HG02678 (cell line): ENCODE results near the gene OSER1.
"Not testable (repeated sequence)": the region's sequence is repeated elsewhere in the genome, so short reads cannot be mapped to it uniquely, and the experiment has no call there.

Experiments used
- ATAC-seq: cut with Tn5 transposase; IDR thresholded peaks from one replicate; pipeline ENCODE4 v1.9.1; 2021; ENCODE audit warnings: mild to moderate bottlenecking, moderate library complexity; ENCODE audit not compliant: unreplicated experiment

OSER1 gene

GRCh38 chr20:44204156-44204831, 6.3 kb downstream of the OSER1 start:
- no peak for ATAC-seq

- ATAC-seq: no peak
Measured at GRCh38 chr20:44203161-44203560, 7.4 kb downstream of the OSER1 start.

- ATAC-seq: no peak
Measured at GRCh38 chr20:44200983-44201382, 9.6 kb downstream of the OSER1 start.

GRCh38 chr20:44200371-44200770, 10.2 kb downstream of the OSER1 start:
- no peak for ATAC-seq

GRCh38 chr20:44199877-44200276, 10.7 kb downstream of the OSER1 start:
- ATAC-seq: no peak

GRCh38 chr20:44198872-44199271, 11.7 kb downstream of the OSER1 start:
- no peak for ATAC-seq

- ATAC-seq: no peak
Measured at GRCh38 chr20:44196271-44196670, 14.3 kb downstream of the OSER1 start.

GRCh38 chr20:44195605-44196004, 15.0 kb downstream of the OSER1 start:
- no peak for ATAC-seq

GRCh38 chr20:44193801-44194200, 16.8 kb downstream of the OSER1 start:
- ATAC-seq: no peak

GRCh38 chr20:44191640-44192039, 18.9 kb downstream of the OSER1 start:
- ATAC-seq: not testable (repeated sequence)

- ATAC-seq: not testable (repeated sequence)
Measured at GRCh38 chr20:44190197-44190852, 20.2 kb downstream of the OSER1 start.

GRCh38 chr20:44188752-44189151, 21.8 kb downstream of the OSER1 start:
- ATAC-seq: no peak

- no peak for ATAC-seq
Measured at GRCh38 chr20:44187772-44188709, 22.5 kb downstream of the OSER1 start.

- ATAC-seq: no peak
Measured at GRCh38 chr20:44187054-44187771, 23.4 kb downstream of the OSER1 start, which contains the start of gene JPH2. JPH2 (minus strand) TSS chr20:44187188; CDS start chr20:44186705, 483 bp downstream.

- ATAC-seq: no peak
Measured at GRCh38 chr20:44186674-44187053, 23.9 kb downstream of the OSER1 start.

- ATAC-seq: no peak
Measured at GRCh38 chr20:44186201-44186600, 24.4 kb downstream of the OSER1 start.

- ATAC-seq: no peak
Measured at GRCh38 chr20:44185574-44185973, 25.0 kb downstream of the OSER1 start.

GRCh38 chr20:44183282-44183681, 27.3 kb downstream of the OSER1 start:
- ATAC-seq: no peak

- ATAC-seq: no peak
Measured at GRCh38 chr20:44182863-44183262, 27.7 kb downstream of the OSER1 start.

GRCh38 chr20:44182135-44182765, 28.3 kb downstream of the OSER1 start:
- ATAC-seq: no peak
